IPS-18c (cell line): ENCODE data around the gene CH25H.
"Not testable (repeated sequence)": the region's sequence is repeated elsewhere in the genome, so short reads cannot be mapped to it uniquely, and the experiment has no call there.

Source experiments
- H3K4me3 ChIP-seq: 2 replicates; pipeline ENCODE4 v1.7.0; 2013; ENCODE audit warnings: low read depth, mild to moderate bottlenecking, low read length, moderate library complexity; ENCODE audit not compliant: insufficient read depth
- H3K9me3 ChIP-seq: one replicate; pipeline ENCODE4 v1.6.1; 2013; ENCODE audit warnings: mild to moderate bottlenecking, low read length, moderate library complexity; ENCODE audit not compliant: control insufficient read depth, insufficient read depth

CH25H gene

GRCh38 chr10:89171263-89171872, 35.7 kb downstream of the CH25H start:
- no peaks in the 10 kb centered on the region for H3K9me3 ChIP-seq
- H3K4me3 ChIP-seq: no peak overlapping the region

DNA sequence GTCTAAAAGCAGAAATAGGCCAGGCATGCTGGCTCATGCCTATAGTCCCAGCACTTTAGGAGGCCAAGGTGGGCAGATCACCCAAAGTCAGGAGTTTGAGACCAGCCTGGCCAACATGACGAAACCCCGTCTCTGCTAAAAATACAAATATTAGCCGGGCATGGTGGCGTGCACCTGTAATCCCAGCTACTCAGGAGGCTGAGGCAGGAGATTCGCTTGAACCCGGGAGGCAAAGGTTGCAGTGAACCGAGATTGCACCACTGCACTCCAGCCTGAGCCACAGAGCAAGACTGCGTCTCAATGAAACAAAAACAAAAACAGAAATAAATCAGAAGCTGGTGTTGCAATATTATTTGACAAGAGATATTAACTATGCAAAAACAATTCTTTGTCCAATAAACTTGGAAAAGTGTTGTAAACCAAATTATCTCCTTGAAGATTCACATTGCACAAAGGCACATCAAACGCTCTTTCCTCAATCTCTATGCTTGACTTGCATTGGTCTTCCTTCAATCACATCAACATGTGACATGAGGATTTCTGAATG, 38.7 kb downstream of the CH25H start:
- H3K9me3 ChIP-seq, H3K4me3 ChIP-seq: not testable (repeated sequence)

DNA sequence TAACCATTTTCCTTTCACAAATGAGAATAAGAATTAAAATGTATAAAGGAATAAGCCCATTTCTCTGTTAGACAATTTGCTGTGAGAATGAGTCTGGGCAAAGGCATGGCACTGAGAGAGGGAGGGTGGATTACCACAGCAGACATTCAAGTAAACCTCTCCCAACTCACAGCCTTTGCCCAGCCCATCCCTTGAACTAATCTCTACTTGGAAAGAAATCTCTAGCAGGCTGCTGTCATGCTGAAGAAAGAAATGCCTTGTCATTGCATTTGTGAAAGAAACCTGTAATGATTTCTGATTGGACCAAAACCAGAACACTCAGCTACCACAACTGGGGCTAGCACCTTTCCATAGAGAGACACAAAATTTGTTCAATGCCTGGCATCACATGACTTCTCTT, 39.2 kb downstream of the CH25H start:
- no peaks in the 10 kb centered on the region for H3K9me3 ChIP-seq
- no peak overlapping the region for H3K4me3 ChIP-seq

- Histone ChIP-seq H3K4me3 (no peak overlapping the region), H3K9me3 (no peaks in the 10 kb centered on the region)
These were observed 41.2 kb downstream of the CH25H start for GRCh38 chr10:89165923-89166322.

GRCh38 chr10:89164920-89165319, 42.2 kb downstream of the CH25H start:
- no peaks in the 10 kb centered on the region for H3K9me3 ChIP-seq
- H3K4me3 ChIP-seq: no peak overlapping the region

DNA sequence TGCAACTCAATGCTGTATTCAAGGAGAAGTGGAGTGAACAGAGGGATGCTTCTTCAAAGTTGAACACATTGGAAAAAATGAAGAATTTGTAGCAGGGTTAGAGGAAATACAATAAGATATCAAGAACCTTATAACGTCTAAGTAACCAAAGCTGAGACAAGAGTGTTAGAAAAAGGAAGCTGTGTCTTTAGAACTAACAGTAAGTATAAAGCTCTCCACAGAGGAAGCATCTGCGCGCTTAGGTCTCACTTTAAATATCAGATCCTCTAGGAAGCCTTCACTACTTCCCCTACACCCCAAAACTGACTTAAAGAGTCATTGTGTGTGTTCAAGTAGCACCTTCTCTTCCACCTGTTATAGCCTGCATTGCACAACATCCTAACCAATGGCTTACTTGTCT, 43.0 kb downstream of the CH25H start:
- no peaks in the 10 kb centered on the region for H3K9me3 ChIP-seq
- no peak overlapping the region for H3K4me3 ChIP-seq

DNA sequence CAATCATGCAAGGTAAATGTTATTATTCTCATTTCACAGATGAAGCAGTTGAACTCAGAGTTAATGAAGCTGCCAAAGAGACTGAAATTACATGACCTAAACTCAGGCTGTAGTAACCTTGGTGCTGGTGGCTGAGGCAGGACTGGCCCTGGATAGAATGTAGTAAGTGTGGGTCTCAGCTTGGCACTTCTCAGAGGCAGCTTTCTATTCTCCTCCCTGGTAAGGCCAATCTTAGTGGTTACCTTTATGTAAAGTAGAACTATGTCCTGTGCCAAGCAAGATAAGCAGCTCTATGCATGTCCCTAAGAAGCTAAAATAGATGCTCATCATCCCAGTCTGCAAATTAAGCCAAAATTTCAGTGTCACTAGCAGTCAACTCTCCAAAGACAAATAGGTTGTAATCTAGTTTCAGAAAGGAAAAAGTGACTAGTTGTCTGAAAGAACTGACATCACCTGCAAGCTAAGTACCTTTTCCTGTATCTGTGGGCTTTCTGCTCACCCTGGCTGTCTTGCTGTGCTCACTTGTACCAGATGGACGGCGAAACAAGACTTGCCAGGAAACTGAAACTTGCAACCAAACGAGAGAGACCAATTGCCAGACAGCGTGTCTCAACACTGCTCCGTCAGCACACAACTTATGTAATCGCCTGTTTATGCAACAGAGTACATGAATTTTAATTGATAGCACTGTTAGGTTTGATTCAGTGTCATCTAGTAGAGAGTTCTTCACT, 43.7 kb downstream of the CH25H start:
- H3K9me3 ChIP-seq: no peaks in the 10 kb centered on the region
- no peak overlapping the region for H3K4me3 ChIP-seq

- Histone ChIP-seq H3K4me3 (no peak overlapping the region), H3K9me3 (no peaks in the 10 kb centered on the region)
These were observed 44.5 kb downstream of the CH25H start for GRCh38 chr10:89162596-89162995.

DNA sequence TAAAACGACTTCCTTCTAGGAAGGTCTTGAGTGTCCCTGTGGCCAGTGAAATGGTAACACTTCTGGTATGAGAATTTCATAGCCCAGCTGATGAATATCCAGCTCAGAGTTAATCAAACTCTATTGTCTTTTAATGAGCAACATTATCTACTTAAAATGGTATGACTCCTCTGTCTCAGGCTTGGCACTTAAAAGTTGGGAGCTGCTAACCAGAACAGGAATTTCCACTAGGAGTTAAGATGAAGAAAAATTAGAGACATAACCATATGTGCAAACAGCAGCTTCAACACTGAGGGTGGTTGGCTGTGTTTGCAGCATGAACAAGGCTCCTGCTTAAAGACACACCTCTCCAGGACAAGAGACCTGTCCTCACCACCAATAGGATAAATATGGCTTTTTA, 46.8 kb downstream of the CH25H start:
- H3K4me3 ChIP-seq: no peak overlapping the region
- no peaks in the 10 kb centered on the region for H3K9me3 ChIP-seq

DNA sequence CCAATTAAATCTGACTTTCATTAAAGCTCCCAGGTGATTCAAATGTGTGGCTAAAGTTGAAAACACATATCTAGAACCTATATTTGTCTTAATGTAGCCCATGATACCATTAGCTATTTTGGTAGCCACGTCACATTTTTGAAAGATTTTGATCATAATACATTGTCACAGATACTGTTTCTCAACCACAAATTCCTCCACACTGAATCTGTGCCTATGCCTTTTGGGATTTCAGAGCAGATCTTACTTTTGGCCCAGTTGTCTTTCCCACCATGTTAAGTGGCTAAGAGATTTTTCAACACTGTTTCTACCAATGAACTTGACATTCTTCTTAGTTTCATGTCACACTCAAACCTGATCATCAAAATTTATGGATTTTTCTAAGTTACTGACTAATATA, 47.4 kb downstream of the CH25H start:
- no peaks in the 10 kb centered on the region for H3K9me3 ChIP-seq
- H3K4me3 ChIP-seq: no peak overlapping the region

- Histone ChIP-seq H3K9me3 (no peaks in the 10 kb centered on the region), H3K4me3 (no peak overlapping the region)
These were observed 47.8 kb downstream of the CH25H start for GRCh38 chr10:89159316-89159715.

- Histone ChIP-seq H3K9me3 (no peaks in the 10 kb centered on the region), H3K4me3 (no peak overlapping the region)
These were observed 48.7 kb downstream of the CH25H start for GRCh38 chr10:89158446-89158845.

DNA sequence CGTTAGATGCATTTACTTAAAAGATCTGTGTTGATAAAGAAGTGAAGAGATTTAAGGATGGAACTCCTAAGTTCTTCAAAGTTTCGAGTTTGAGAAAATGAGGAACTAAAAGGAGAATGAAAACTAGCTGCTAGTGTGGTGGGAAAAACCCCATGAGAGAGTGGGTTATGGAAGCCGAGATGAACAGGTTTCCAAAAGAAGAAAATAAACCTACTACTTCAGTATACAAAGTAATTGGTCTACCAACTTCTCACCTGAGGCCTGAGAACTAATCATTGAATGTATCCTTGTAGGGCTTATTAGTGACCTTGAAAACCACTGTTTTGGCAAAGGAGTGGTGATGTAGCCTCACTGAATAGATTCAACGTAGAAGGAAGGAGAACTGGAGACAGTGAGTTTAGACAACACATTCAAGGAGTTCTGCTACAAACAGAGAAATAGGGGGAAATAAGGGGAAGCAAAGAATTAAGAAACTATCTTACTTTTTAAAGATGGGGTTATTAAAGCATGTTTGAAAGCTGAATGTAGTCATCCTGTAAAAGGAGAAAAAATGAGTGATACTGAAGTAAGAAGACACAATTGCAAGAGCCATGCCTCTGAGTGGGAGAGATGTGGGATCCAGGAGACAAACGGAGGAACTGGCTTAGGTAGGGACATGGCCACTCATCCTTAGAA, 50.8 kb downstream of the CH25H start:
- Histone ChIP-seq H3K9me3 (no peaks in the 10 kb centered on the region), H3K4me3 (no peak overlapping the region)
